Adipose tissue (tissue), 3 donors: ENCODE data around the gene IL4R. TPM values are rescaled to one million over a fixed set of nuclear protein-coding genes. Genes with fewer than 3 reads are reported as not detected.
"Not testable (repeated sequence)": the region's sequence is repeated elsewhere in the genome, so short reads cannot be mapped to it uniquely, and the experiment has no call there.

Source experiments
- H3K27ac ChIP-seq: one replicate; pipeline ENCODE4 v1.5.1; 2013; ENCODE audit warnings: low read depth, low read length
- WGBS, 3 donors: extraction: QIAGEN DNeasy Blood & Tissue Kit; methylation state at CpG; one replicate each; pipeline ENCODE4 v1.1.7; 2013; 5-methylcytosine and 5-hydroxymethylcytosine counted together
- polyA plus RNA-seq, 3 donors: library from polyadenylated mRNA; stranded (reverse); fragments of 200-250 nt; gene quantifications; one replicate each; pipeline ENCODE4 v1.2.3, GENCODE V29; 2013
- donor health status: healthy with polysubstance abuse.
- donor health status: Bipolar disorder and iron deficiency.
- donor health status: healthy.

Gene IL4R
- polyA plus RNA-seq, result 10 to 100 TPM; 13.5 to 49.3 (median 29.7) TPM

GRCh38 chr16:27313422-27314160 is at the start of gene IL4R:
Gene IL4R, plus strand, starts transcription at chr16:27313974. Its CDS starts 26,230 bp downstream, at chr16:27340204.
- 0% methylated on average over 38 to 85 of the region's 85 CpGs for whole genome bisulfite sequencing, 3 donors
- H3K27ac ChIP-seq, result peak within 1 kb of the TSS; percentile 98

GRCh38 chr16:27264151-27264550 is 49.6 kb upstream of the IL4R start:
- H3K27ac ChIP-seq, result no peak overlapping the region
- WGBS, 3 donors, result 67 to 79% (median 73%) methylated on average over 6 of the region's 6 CpGs

GRCh38 chr16:27265982-27266381 is 47.8 kb upstream of the IL4R start:
- WGBS, 3 donors, result 96 to 100% (median 98%) methylated on average over 1 of the region's 1 CpG
- H3K27ac ChIP-seq, result no peak overlapping the region

- no peak overlapping the region for H3K27ac ChIP-seq
- 76 to 85% (median 78%) methylated on average over 8 of the region's 8 CpGs for WGBS, 3 donors
These were observed 46.6 kb upstream of the IL4R start for GRCh38 chr16:27267037-27267677.

GRCh38 chr16:27268376-27269299 is 45.1 kb upstream of the IL4R start, which contains the start of gene NSMCE1:
Gene NSMCE1, minus strand, starts transcription at chr16:27268772. Its CDS starts 11,202 bp downstream, at chr16:27257570.
- no peak within 1 kb of the TSS for H3K27ac ChIP-seq
- 7 to 9% (median 8%) methylated on average over 58 of the region's 58 CpGs for WGBS, 3 donors

GRCh38 chr16:27269300-27270150 is 44.2 kb upstream of the IL4R start:
- WGBS, 3 donors, result 64 to 84% (median 83%) methylated on average over 9 of the region's 9 CpGs
- H3K27ac ChIP-seq, result no peak overlapping the region

GRCh38 chr16:27270349-27270748 is 43.4 kb upstream of the IL4R start:
- 89 to 92% (median 91%) methylated on average over 4 of the region's 4 CpGs for WGBS, 3 donors
- H3K27ac ChIP-seq, result no peak overlapping the region

- no peak overlapping the region for H3K27ac ChIP-seq
- WGBS, 3 donors, result 87 to 92% (median 88%) methylated on average over 4 of the region's 4 CpGs
These were observed 41.7 kb upstream of the IL4R start for GRCh38 chr16:27272076-27272475.

GRCh38 chr16:27272697-27273096 is 41.1 kb upstream of the IL4R start:
- H3K27ac ChIP-seq, result not testable (repeated sequence)
- WGBS, 3 donors, result 97 to 99% (median 97%) methylated on average over 7 of the region's 7 CpGs

- WGBS, 3 donors, result 95 to 98% (median 98%) methylated on average over 4 of the region's 4 CpGs
- H3K27ac ChIP-seq, result no peak overlapping the region
These were observed 40.5 kb upstream of the IL4R start for GRCh38 chr16:27273330-27273669.

- WGBS, 3 donors, result 72 to 83% (median 75%) methylated on average over 8 of the region's 8 CpGs
- H3K27ac ChIP-seq, result no peak overlapping the region
These were observed 39.9 kb upstream of the IL4R start for GRCh38 chr16:27273670-27274423.

- H3K27ac ChIP-seq, result not testable (repeated sequence)
- 82 to 87% (median 86%) methylated on average over 7 of the region's 7 CpGs for WGBS, 3 donors
These were observed 39.3 kb upstream of the IL4R start for GRCh38 chr16:27274424-27274874.

GRCh38 chr16:27275394-27275793 is 38.4 kb upstream of the IL4R start:
- WGBS, 3 donors, result 80 to 90% (median 89%) methylated on average over 1 of the region's 1 CpG
- H3K27ac ChIP-seq, result no peak overlapping the region

GRCh38 chr16:27281243-27281642 is 32.5 kb upstream of the IL4R start:
- no peak overlapping the region for H3K27ac ChIP-seq
- WGBS, 3 donors, result 73 to 82% (median 79%) methylated on average over 7 of the region's 7 CpGs

- H3K27ac ChIP-seq, result no peak overlapping the region
- WGBS, 3 donors, result 85 to 92% (median 90%) methylated on average over 7 of the region's 7 CpGs
These were observed 28.7 kb upstream of the IL4R start for GRCh38 chr16:27284865-27285675.

- H3K27ac ChIP-seq, result no peak overlapping the region
- WGBS, 3 donors, result 57 to 77% (median 57%) methylated on average over 6 of the region's 6 CpGs
These were observed 28.0 kb upstream of the IL4R start for GRCh38 chr16:27285676-27286196.
